Small intestine (tissue), 7 donors: ENCODE measurements around the gene IGDCC3. TPM values are rescaled to one million over a fixed set of nuclear protein-coding genes. Genes with fewer than 3 reads are reported as not detected.

Experiments used
- DNase-seq, 2 donors: peaks; one replicate each; pipeline versions ENCODE4 v3.0.0 to v3.0.0-alpha.2; 2013
- FAIRE-seq: peaks from 2 replicates; lab custom pipeline; 2012; peaks lifted over from hg19 to GRCh38; lab: Jason Lieb, UNC
- H3K27ac ChIP-seq, 3 donors: one replicate each; pipeline ENCODE4 v1.5.1; 2013; ENCODE audit warnings: low read length in 2 of 3, mild to moderate bottlenecking in 2 of 3, control low read depth in 1 of 3, inconsistent platforms in 1 of 3, low read depth in 1 of 3, moderate library complexity in 1 of 3
- H3K27me3 ChIP-seq, 3 donors: one replicate each; pipeline ENCODE4 v1.6.1; 2013; ENCODE audit warnings: low read length in 3 of 3, inconsistent platforms in 1 of 3; ENCODE audit not compliant: control insufficient read depth in 3 of 3, insufficient read depth in 3 of 3
- H3K36me3 ChIP-seq, 3 donors: one replicate each; pipeline ENCODE4 v1.6.1; 2013; ENCODE audit warnings: low read length in 3 of 3, inconsistent platforms in 1 of 3, low read depth in 1 of 3, mild to moderate bottlenecking in 1 of 3, moderate library complexity in 1 of 3; ENCODE audit not compliant: control insufficient read depth in 3 of 3, insufficient read depth in 2 of 3
- H3K4me1 ChIP-seq, 3 donors: one replicate each; pipeline ENCODE4 v1.6.1; 2013; ENCODE audit warnings: low read length in 2 of 3, inconsistent platforms in 1 of 3, low read depth in 1 of 3, mild to moderate bottlenecking in 1 of 3, moderate library complexity in 1 of 3; ENCODE audit not compliant: control insufficient read depth in 3 of 3, insufficient read depth in 2 of 3
- H3K4me3 ChIP-seq, 3 donors: one replicate each; pipeline ENCODE4 v1.5.1; 2013; ENCODE audit warnings: low read length in 3 of 3, control low read depth in 1 of 3, inconsistent platforms in 1 of 3, low read depth in 1 of 3, mild to moderate bottlenecking in 1 of 3, moderate library complexity in 1 of 3
- H3K9me3 ChIP-seq, 2 donors: one replicate each; pipeline ENCODE4 v1.6.1; 2013; ENCODE audit warnings: low read depth in 1 of 2, low read length in 1 of 2; ENCODE audit not compliant: control insufficient read depth in 2 of 2, insufficient read depth in 1 of 2
- WGBS, 3 donors: extraction: QIAGEN DNeasy Blood & Tissue Kit; methylation state at CpG; one replicate each; pipeline ENCODE4 v1.1.7; 2013; 5-methylcytosine and 5-hydroxymethylcytosine counted together
- polyA plus RNA-seq, 4 donors: library from polyadenylated mRNA; stranded (reverse) in 3 of 4; unstranded in 1 of 4; fragments of 200-250 nt in 3 of 4; fragments of 120-200 nt in 1 of 4; gene quantifications; one replicate each; pipeline versions ENCODE4 v1.2.1 to v1.2.3, GENCODE V29; 2013
- donor health status: healthy with polysubstance abuse.
- donor health status: control.
- donor health status: control.
- donor health status: Bipolar disorder and iron deficiency.
- donor health status: healthy.

IGDCC3 gene
- polyA plus RNA-seq, 4 donors: 0.18 to 1.0 TPM; not detected in 2

DNA sequence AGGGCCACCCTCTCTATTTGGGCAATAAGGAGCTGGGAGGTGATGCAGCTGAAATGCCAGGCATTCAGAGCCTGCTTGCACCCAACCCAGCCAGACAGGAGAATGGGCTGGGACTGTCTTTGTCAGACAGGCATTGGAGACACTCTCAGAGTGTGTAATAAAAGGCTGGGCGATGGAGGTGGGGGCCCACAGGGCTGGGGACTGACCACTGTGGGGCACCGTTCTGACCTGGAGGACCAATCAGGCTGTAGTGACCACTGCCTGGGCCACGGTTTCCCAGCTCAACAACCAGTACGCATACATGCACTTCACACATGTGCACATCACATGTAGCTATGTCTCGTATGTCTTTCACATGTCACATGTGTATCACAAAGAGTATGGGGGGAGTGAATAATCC is 5.7 kb upstream of the IGDCC3 start:
- no peaks in the 10 kb centered on the region for H3K9me3 ChIP-seq
- DNase-seq (no peak), FAIRE-seq (no peak)
- H3K36me3 ChIP-seq: peaks cover 0 to 14% (median 0%) of the 10 kb centered on the region in 3 donors
- 76 to 92% (median 85%) methylated on average over 5 of the region's 5 CpGs for WGBS, 3 donors
- H3K27me3 ChIP-seq: peaks cover 0 to 31% (median 4%) of the 10 kb centered on the region in 3 donors
- no peak overlapping the region for H3K27ac ChIP-seq
- no peak overlapping the region for H3K4me3 ChIP-seq
- peaks cover 0 to 17% (median 0%) of the 10 kb centered on the region in 3 donors for H3K4me1 ChIP-seq

DNA sequence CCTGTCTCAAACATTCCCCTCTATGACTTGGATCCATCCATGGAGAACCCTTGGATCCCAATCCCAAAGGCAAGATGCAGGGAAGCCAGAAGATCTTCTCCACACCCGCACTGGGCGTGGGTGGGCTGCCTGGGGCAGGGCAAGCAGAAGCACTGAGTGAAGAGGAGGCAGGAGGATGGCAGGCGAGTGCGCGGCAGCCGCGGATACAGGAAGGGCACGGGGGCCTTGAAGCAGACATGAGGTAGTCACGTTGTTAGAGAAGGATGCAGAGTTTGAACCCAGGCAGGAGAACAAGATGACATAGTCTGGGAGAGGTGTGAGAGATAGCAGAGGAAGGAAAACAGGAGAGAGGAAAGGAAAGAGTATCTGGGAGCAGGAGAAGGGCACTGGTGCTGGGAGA is 5.1 kb upstream of the IGDCC3 start:
- H3K9me3 ChIP-seq: no peaks in the 10 kb centered on the region
- H3K4me3 ChIP-seq: no peak overlapping the region
- DNase-seq: no peak
- H3K27me3 ChIP-seq: peaks cover 4 to 35% (median 5%) of the 10 kb centered on the region in 3 donors
- no peak overlapping the region for H3K27ac ChIP-seq
- peaks cover 0 to 14% (median 0%) of the 10 kb centered on the region in 3 donors for H3K36me3 ChIP-seq
- H3K4me1 ChIP-seq: peaks cover 0 to 20% (median 0%) of the 10 kb centered on the region in 3 donors
- FAIRE-seq: no peak
- 82 to 87% (median 87%) methylated on average over 9 of the region's 9 CpGs for WGBS, 3 donors

DNA sequence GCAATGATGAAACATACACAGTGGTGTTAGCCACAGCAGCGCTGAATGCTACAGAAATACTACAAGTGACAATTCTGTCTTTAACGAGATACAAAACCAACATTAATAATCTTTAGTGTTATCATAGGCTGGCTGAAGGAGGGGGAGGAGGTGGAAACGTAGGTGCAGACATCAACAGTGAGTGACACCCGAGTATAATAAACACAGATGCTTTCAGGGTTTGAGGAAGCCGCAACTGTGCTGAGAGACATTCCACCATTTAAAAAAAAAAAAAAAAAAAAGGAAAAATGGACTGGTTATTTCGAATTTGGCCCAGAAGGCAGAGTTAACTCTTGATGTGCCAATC is 4.3 kb upstream of the IGDCC3 start:
- Histone ChIP-seq H3K4me3 (no peak overlapping the region), H3K27me3 (peaks cover 4 to 38% (median 11%) of the 10 kb centered on the region in 3 donors), H3K9me3 (no peaks in the 10 kb centered on the region), H3K27ac (no peak overlapping the region), H3K4me1 (peaks cover 0 to 20% (median 0%) of the 10 kb centered on the region in 3 donors), H3K36me3 (peaks cover 0 to 14% (median 0%) of the 10 kb centered on the region in 3 donors)
- FAIRE-seq (no peak), DNase-seq (no peak)
- WGBS, 3 donors: 43 to 56% (median 47%) methylated on average over 6 of the region's 6 CpGs

DNA sequence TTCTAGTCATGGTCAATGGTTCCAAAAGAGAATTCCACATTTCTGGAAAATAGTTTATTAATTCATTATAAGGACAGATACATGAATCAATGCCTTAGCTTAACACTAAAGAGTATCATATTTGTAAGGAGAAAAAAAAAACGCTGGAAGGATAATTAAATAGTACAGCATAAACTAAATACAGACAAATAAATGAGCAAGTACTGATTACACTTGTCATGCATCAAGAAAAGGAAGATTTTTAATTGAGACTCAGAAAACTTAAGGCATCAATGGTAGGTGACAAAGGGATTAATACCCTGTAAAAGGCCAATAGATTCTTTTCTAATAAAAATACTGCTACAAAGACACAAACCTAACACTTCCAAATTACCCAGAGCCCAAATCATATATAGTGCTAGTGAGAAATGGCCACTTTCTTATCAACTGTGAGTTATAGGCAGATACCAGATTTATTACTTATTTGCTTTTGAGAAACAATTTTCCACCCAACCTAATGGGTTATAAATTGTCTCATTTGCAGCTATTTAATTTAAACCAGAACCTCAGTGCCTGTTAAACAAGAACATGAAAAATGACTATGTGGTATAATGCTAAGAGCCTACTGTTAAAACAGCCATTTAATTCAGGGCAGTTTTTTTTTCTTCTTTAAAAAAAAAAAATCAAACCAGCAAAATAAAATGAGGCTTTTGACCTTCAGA is 3.8 kb upstream of the IGDCC3 start:
- Histone ChIP-seq H3K27ac (no peak overlapping the region), H3K36me3 (peaks cover 0 to 14% (median 0%) of the 10 kb centered on the region in 3 donors), H3K4me3 (no peak overlapping the region), H3K27me3 (peaks cover 6 to 43% (median 14%) of the 10 kb centered on the region in 3 donors), H3K9me3 (no peaks in the 10 kb centered on the region), H3K4me1 (peaks cover 0 to 20% (median 0%) of the 10 kb centered on the region in 3 donors)
- no peak for DNase-seq
- FAIRE-seq: no peak
- 59 to 62% (median 59%) methylated on average over 1 of the region's 1 CpG for WGBS, 3 donors

DNA sequence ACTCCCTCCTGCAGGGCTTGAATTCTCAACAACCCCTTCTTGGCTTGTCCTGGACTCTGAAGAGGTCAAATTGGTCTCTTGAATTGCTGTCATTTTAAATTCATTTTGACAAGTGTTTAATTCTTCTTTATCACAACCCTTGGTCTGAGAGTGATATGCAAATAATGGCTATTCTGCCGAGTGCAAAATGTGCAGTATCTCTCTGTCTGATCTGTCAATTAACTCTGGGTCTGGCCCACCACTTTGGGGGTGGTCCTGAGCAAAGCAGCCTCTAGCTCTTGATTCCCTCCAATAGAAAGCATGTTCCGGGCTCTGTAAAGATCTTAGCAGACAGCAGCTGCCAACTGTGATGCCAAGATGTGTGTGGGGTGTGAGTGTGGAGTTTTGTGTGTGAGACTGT is 2.2 kb upstream of the IGDCC3 start:
- H3K4me3 ChIP-seq: no peak overlapping the region
- peaks cover 0 to 7% (median 0%) of the 10 kb centered on the region in 3 donors for H3K4me1 ChIP-seq
- no peak overlapping the region for H3K27ac ChIP-seq
- FAIRE-seq (no peak), DNase-seq (no peak)
- peaks cover 0 to 12% (median 0%) of the 10 kb centered on the region in 3 donors for H3K36me3 ChIP-seq
- WGBS, 3 donors: 42 to 75% (median 54%) methylated on average over 2 of the region's 2 CpGs
- peaks cover 12 to 55% (median 24%) of the 10 kb centered on the region in 3 donors for H3K27me3 ChIP-seq
- H3K9me3 ChIP-seq: no peaks in the 10 kb centered on the region

DNA sequence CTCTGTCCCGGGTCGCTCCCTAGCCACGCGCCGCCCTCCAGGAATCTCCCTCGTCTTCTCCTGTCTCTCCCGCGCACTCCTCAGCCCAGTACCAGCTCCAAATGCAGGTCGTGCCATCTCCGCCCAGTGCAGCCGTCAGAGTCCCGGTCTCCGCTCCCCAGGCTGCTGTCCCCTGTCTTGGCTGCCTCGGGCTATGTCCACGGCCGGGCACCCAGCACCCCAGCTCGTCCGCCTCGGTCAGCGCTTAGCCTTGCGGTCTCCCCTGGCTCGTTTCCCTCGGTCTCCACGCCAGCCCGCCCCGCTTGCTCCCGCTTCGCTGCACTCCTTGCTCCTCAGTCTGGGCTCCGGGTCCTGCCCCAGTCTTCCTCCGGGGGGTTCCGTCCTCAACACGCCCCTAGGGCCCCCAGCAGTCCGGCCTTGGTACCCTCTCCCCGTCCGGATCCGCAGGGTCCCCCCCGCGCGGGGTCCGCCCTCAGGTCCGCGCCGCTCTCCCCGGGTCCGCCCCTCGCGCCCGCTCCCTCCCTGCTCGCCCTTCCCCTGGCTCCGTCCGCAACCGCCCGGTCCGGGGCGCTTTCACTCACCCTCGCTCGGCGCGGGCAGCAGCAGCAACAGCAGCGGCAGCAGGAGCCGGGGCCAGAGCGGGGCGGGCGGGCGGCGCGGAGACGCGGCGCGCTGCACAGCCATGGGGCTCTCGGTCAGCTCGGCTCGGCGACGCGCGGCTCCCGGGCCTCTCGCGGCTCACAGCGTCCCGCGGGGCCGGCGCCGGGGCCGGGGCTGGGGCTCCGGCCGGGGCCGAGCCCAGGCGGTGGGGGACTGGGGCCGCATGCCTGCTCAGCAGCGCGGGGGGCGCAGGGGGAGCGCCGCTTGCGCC is 462 bp downstream of the IGDCC3 start:
- no peaks in the 10 kb centered on the region for H3K9me3 ChIP-seq
- peak overlapping the region in 1 of 3 donors; percentile 34 for H3K27ac ChIP-seq
- H3K4me1 ChIP-seq: peaks cover 0 to 3% (median 0%) of the 10 kb centered on the region in 3 donors
- H3K4me3 ChIP-seq: peak overlapping the region in 2 of 3 donors; percentile 47 to 52
- peak in 1 of 2 donors; percentile 62 for DNase-seq
- FAIRE-seq: no peak
- WGBS, 3 donors: 1 to 2% (median 1%) methylated on average over 70 to 99 of the region's 99 CpGs
- H3K36me3 ChIP-seq: peaks cover 0 to 5% (median 0%) of the 10 kb centered on the region in 3 donors
- H3K27me3 ChIP-seq: peaks cover 18 to 46% (median 24%) of the 10 kb centered on the region in 3 donors

DNA sequence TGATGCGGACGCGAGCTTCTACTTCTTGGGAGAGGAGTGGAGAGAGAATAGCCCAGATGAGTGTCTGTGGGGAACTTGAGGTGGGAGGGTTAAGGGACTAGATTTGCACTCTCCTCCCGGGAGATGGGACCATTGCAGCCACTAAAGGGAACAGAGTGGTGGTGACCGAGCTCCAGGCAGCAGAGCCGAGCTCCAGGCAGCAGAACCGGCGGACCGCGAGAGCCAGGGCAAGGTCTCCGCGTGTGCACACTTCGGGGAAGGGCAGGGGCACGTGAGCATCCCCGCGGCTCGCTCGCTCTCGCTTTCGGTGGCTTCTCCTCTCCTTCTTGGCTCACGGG is 1.1 kb downstream of the IGDCC3 start:
- Histone ChIP-seq H3K9me3 (no peaks in the 10 kb centered on the region), H3K27ac (no peak overlapping the region), H3K27me3 (peaks cover 18 to 45% (median 24%) of the 10 kb centered on the region in 3 donors), H3K36me3 (peaks cover 0 to 7% (median 0%) of the 10 kb centered on the region in 3 donors), H3K4me1 (peaks cover 0 to 3% (median 0%) of the 10 kb centered on the region in 3 donors), H3K4me3 (peak overlapping the region in 2 of 3 donors; percentile 47 to 52)
- WGBS, 3 donors: 1 to 5% (median 1%) methylated on average over 15 to 21 of the region's 21 CpGs
- FAIRE-seq: no peak
- DNase-seq: no peak

DNA sequence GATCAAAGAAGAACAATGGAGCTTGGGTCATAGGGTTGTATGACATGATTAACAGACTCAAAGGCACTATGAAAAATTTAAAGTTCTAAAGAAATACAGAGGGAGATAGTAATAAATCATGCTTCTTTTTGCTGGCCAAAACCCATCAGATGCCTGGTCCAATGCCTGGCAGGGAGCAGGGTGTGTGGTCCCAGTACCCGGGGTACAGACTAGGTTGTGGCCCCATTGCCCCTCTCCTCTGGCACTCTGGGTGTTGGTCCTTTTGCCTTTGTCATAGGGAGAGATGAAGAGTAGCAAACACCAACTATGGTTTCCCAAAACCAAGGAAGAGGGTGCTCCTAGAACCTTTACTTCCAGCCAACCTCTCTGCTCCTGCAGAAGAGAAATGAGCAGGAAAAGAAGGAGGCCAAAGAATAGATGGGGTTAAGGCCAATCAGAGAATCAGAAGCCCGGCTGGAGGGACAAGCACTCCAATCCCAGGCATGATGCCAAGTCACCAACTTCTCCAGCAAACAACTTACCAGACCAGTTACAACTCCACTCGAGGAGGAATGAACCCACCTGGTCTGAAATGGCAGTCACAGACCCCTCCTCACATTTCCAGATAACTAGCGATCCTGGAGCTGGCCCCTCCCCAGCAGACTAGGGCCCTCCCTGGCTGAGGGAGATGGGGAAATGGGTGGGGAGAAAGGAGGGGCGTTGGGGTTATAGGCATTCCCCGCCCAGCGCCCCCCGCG is 1.8 kb downstream of the IGDCC3 start:
- FAIRE-seq (no peak), DNase-seq (no peak)
- Histone ChIP-seq H3K27ac (no peak overlapping the region), H3K27me3 (peaks cover 18 to 45% (median 24%) of the 10 kb centered on the region in 3 donors), H3K36me3 (peaks cover 0 to 7% (median 0%) of the 10 kb centered on the region in 3 donors), H3K4me1 (peaks cover 0 to 3% (median 0%) of the 10 kb centered on the region in 3 donors), H3K4me3 (no peak overlapping the region), H3K9me3 (no peaks in the 10 kb centered on the region)
- WGBS, 3 donors: 16 to 22% (median 18%) methylated on average over 5 to 9 of the region's 9 CpGs
